Fibroblast of lung (primary cell): ENCODE data around the gene TBC1D30.

Source experiments
- CTCF ChIP-seq, 2 donors: IDR thresholded peaks in 1 of 2; conservative IDR thresholded peaks in 1 of 2; 1 replicate in 1 of 2; 2 replicates in 1 of 2; pipeline ENCODE4 v1.5.1; 2011 to 2012; ENCODE audit warnings: low read length in 2 of 2, control low read depth in 1 of 2, inconsistent platforms in 1 of 2, low read depth in 1 of 2, mild to moderate bottlenecking in 1 of 2
- EZH2 ChIP-seq: IDR thresholded peaks from 2 replicates; pipeline ENCODE4 v1.5.1; 2012; ENCODE audit warnings: low read length, control low read depth, mild to moderate bottlenecking; ENCODE audit errors: missing control alignments

GRCh38 chr12:64780531-64781279 is 43.7 kb upstream of the TBC1D30 start:
- TF ChIP-seq CTCF (conservative IDR thresholded peaks at IDR 0.05 in 1 of 2, IDR thresholded peaks at IDR 0.05 in 1 of 2; ENCODE audit: low read depth in 1 of 2, low read length in 2 of 2) (no peak), EZH2 (peak; percentile 99)
